HG03066 (cell line): ENCODE data around the gene ZNF579.
"Not testable (repeated sequence)": the region's sequence is repeated elsewhere in the genome, so short reads cannot be mapped to it uniquely, and the experiment has no call there.

Experiments
- ATAC-seq: cut with Tn5 transposase; IDR thresholded peaks from one replicate; pipeline ENCODE4 v1.9.1; 2021; ENCODE audit warnings: low read depth; ENCODE audit not compliant: unreplicated experiment

ZNF579 gene

DNA sequence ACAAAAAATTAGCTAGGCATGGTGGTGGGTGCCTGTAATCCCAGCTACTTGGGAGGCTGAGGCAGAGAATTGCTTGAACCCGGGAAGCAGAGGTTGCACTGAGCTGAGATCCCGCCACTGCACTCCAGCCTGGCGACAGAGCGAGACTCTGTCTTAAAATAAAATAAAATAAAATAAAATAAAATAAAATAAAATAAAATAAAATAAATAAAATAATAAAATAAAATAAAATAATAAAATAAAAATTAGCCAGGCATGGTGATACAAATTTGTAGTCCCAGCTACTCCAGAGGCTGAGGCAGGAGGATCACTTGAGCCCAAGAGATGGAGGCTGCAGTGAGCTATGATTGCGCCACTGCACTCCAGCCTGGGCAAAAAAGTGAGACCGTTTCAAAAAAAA, 6.7 kb downstream of the ZNF579 start:
- ATAC-seq = not testable (repeated sequence)

DNA sequence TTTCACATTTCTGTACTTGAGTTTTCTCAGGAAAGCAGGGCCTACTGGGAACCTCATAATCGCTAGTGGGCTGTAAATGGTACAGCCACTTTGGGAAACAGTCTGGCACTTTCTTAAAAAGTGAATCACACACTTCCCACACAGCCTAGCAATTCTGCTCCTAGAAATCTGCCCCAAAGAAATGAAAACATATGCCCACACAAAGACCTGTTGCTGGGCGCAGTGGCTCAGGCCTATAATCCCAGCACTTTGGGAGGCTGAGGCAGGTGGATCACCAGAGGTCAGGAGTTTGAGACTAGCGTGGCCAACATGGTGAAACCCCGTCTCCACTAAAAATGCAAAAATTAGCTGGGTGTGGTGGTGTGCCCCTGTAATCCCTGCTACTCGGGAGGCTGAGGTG, 11.2 kb downstream of the ZNF579 start:
- not testable (repeated sequence) for ATAC-seq

DNA sequence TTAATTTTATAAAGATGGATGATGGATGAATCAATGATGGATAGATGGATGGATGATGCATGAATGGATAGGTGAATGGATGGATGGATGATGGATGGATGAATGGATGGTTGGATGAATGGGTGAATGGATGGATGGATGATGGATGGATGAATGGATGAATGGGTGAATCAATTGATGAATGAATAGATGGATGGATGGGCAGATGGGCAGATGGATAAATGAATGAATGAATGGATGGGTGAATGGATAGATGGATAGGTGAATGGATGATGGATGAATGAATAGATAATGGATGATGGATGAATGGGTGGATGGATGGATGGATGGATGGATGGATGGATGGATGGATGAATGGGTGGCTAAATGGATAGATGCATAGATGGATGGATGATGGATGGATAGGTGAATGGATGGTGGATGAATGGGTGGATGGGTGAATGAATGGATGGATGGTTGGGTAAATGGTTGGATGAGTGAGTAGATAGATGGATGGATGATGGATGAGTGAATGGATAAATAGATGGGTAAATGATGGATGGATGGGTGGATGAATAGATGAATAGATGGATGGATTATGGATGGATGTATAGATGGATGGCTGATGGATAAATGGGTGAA, 12.8 kb downstream of the ZNF579 start:
- no peak for ATAC-seq

GRCh38 chr19:55566823-55567222, 13.8 kb downstream of the ZNF579 start:
- no peak for ATAC-seq

GRCh38 chr19:55563261-55563690, 17.4 kb downstream of the ZNF579 start:
- ATAC-seq = no peak

DNA sequence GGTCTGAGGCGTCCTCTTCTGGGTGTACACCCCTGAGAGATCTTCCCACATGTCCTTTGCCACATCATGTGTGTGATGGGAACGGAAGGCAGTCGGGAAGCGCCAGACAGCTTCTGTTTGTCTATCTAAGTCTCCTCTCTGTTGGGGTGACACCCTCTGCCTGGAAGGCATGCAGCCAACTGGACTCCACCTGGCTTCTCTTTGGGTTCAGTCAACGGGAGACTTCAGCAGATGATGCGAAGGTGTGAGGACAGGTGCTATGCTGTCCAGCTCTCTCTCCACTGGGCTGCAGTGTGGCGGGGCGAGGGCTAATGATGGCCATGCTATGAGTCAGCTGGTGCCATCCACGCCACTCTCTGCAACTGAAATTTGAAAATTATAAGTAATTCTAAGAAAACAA, 21.0 kb downstream of the ZNF579 start:
- ATAC-seq = no peak

DNA sequence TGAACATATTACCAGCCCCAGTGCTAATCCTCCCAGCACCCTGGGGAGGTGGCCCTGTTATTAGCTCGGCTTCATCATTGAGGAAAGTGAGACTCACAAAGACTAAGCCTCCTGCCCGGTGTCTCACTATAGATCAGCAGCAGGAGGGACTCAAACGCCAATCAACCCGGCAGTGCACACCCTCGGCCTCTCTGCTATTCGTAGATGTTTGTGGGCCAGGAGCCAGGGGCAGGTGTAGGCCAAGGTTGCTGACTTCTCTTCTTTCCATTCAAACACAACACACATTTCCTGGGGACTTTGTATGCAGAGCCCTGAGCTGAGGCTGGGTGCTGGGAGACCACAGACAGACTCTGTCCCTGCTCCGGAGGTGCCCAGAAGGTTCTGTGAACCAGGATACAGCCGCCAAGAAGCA, 25.9 kb downstream of the ZNF579 start:
- ATAC-seq = no peak

GRCh38 chr19:55554302-55554701, 26.3 kb downstream of the ZNF579 start:
- no peak for ATAC-seq

DNA sequence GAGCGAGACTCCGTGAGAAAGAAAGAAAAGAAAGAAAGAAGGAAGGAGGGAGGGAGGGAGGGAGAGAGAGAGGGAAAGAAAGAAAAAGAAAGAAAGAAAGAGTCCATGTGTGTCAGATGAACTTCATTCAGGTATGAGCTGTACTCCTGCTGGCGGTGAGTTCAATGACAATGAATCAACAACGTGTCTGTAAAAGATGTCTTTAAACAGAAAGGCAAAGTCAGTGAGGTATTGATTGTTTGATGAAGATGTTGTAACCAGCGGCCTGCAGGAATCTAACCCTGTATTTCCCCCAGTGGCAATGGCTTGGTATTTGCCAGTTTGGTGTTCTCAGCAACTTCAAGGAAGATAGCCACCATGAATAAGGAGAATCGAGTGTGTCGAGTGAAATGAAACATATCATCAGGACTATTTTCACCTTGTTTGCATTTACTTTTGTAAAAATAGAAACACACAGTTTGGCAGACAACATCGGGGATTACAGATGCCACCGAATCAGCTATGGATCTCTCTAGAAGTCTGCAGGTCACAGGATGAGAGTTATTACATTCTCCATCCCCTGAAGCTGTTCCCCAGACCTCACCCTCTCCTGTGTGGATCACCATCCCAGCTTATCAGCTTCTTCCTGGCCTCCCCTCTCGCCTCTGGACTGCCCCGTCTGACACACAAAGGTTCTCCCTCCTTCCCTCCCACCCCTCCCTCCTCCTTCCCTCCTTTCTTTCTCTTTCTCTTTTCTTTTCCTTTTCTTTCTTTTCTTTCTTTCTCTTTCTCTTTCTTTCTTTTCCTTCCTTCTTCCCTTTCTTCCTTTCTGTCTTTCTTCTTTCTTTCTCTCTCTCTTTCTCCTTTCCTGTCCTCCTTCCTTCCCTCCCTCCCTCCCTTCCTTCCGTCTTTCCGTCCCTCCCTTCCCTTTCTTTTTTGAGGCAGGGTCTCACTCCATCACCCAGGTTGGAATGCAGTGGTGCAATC, 27.1 kb downstream of the ZNF579 start:
- no peak for ATAC-seq

GRCh38 chr19:55552620-55553019, 28.0 kb downstream of the ZNF579 start:
- no peak for ATAC-seq

DNA sequence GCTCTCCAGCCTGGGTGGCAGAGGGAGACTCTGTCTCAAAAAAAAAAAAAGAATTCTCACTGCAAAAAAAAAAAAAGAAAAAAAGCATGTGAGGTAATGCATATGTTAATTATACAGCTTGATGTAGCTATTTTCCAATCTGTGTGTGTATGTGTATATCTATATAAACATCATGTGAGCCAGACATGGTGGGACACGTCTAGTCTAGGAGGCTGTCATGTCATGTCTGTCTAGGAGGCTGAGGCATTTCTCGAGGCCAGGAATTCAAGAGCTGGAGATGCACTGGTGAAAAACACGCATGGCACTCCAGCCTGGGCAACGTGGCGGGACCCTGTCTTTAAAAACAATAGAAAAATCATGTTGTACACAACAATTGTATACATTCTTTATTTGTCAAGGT, 28.4 kb downstream of the ZNF579 start:
- ATAC-seq = no peak

DNA sequence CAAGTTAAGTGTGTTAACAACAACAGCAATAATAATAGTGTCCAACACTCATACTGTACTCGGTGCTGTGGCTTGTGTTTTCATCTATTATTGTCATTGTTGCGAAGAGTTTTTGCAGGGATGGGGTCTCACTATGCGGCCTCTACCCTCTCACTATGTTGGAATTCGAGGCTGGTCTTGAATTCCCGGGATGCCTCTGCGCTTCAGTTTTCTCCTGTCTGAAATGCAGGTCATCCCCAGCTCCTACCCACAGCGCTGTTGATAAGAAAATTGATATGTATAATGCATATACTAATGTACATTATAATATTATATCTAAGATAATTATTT, 30.4 kb downstream of the ZNF579 start:
- ATAC-seq = no peak

GRCh38 chr19:55549500-55550320, 30.9 kb downstream of the ZNF579 start:
- ATAC-seq = no peak

GRCh38 chr19:55546822-55547614, 33.6 kb downstream of the ZNF579 start:
- no peak for ATAC-seq

DNA sequence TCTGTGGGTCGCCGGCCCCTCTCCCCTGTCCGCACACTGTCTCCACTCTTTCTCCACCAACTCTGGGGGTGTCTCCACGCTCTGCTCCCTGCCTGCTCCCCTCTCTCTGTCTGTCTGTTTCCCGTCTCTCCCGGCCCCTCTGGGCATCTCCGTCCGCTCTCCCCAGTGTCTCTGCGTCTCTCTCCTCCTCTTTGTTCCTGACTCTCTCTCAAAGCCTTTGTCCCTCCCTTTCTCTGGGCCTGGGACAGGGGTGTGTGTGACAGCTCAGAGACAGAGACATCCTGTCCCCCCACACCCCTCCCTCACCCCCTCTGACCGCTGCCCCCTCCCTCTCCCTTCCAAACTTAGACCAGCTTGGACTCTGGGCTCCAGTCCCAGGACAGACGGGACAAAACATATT, 34.6 kb downstream of the ZNF579 start:
- no peak for ATAC-seq

- no peak for ATAC-seq
Observed at GRCh38 chr19:55545443-55545842, 35.2 kb downstream of the ZNF579 start, which contains the start of gene SBK3. Gene SBK3, minus strand, starts transcription at chr19:55545543. Its CDS starts 0 bp downstream, at chr19:55545543.

- ATAC-seq = no peak
Observed at GRCh38 chr19:55544776-55545439, 35.7 kb downstream of the ZNF579 start.

GRCh38 chr19:55544014-55544413, 36.6 kb downstream of the ZNF579 start:
- no peak for ATAC-seq

DNA sequence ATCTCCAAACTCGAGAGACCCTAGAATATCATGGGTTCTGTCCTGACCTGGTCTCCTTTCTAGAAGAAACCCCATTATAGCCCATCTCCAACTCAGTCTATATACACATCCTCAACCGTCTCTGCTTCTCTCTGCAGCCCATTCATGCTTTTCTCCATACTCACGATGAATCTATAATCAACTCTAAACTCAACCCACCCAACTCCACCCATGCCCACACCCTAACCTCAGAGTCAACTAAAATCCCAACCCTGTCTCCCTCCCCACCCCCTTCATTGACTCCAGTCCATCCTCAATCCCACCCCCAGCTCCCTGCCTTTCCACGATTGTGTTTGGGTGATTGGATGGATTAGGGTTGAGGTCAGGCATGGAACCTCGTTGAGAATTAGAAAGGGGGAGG, 37.1 kb downstream of the ZNF579 start:
- ATAC-seq = no peak
